IMR-90 (cell line): ENCODE results near the gene MSMP. TPM values are rescaled to one million over a fixed set of nuclear protein-coding genes. Genes with fewer than 3 reads are reported as not detected.

ENCODE experiments used
- ATAC-seq: fragments of 200-7000 bp; cut with Tn5 transposase; 2 replicates; pipeline ENCODE4 v1.9.1; 2020; ENCODE audit warnings: low read depth, mild to moderate bottlenecking, moderate library complexity
- BruUV-seq: library from RNA; stranded (reverse); fragments of 400-500 nt; replicated peaks from 2 replicates; lab custom pipeline; 2021; lab: Mats Ljungman, UMichigan
- CTCF ChIA-PET: fragments of 300-600 bp; formaldehyde crosslinking; extraction: SDS; loops from one replicate; lab custom pipeline; 2021; ENCODE audit warnings: antibody characterized with exemption; lab: Yijun Ruan, JAX
- POLR2A ChIA-PET: fragments of 300-600 bp; sonication (Branson Sonifier 250); formaldehyde crosslinking; loops from one replicate; lab custom pipeline; 2022; ENCODE audit warnings: antibody characterized with exemption; ENCODE audit not compliant: unreplicated experiment; lab: Charles Lee
- DNase-seq: peaks from one replicate; pipeline ENCODE4 v3.0.0; 2013
- H2AFZ ChIP-seq: replicated peaks from 2 replicates; pipeline ENCODE3; 2013; ENCODE audit warnings: low read length, mild to moderate bottlenecking; ENCODE audit not compliant: poor library complexity
- H2AK5ac ChIP-seq: 2 replicates; pipeline ENCODE4 v1.6.1; 2013; ENCODE audit warnings: low read depth, low read length, inconsistent platforms
- H2AK9ac ChIP-seq: replicated peaks from 2 replicates; pipeline ENCODE3; 2013; ENCODE audit warnings: mild to moderate bottlenecking, low read depth, low read length, moderate library complexity; ENCODE audit not compliant: poor library complexity
- H2BK120ac ChIP-seq: 2 replicates; pipeline ENCODE4 v1.6.1; 2013; ENCODE audit warnings: low read depth, low read length, inconsistent platforms
- H2BK15ac ChIP-seq: 3 replicates; pipeline ENCODE4 v1.6.1; 2013; ENCODE audit warnings: low read depth, low read length, inconsistent platforms
- H2BK20ac ChIP-seq: 2 replicates; pipeline ENCODE4 v1.6.1; 2013; ENCODE audit warnings: low read depth, mild to moderate bottlenecking, inconsistent platforms, low read length, moderate library complexity
- H2BK5ac ChIP-seq: 2 replicates; pipeline ENCODE4 v1.6.1; 2013; ENCODE audit warnings: mild to moderate bottlenecking, low read depth, low read length, inconsistent platforms; ENCODE audit not compliant: poor library complexity, severe bottlenecking
- H3K14ac ChIP-seq: replicated peaks from 2 replicates; pipeline ENCODE4 v1.6.1; 2013; ENCODE audit warnings: low read depth, low read length, inconsistent platforms
- H3K18ac ChIP-seq: 2 replicates; pipeline ENCODE4 v1.6.1; 2013; ENCODE audit warnings: low read depth, low read length, control low read depth
- H3K23ac ChIP-seq: 2 replicates; pipeline ENCODE4 v1.6.1; 2013; ENCODE audit warnings: low read depth, low read length, inconsistent platforms
- H3K27ac ChIP-seq: 2 replicates; pipeline ENCODE4 v1.5.1; 2013; ENCODE audit warnings: mild to moderate bottlenecking, control low read depth, low read length; ENCODE audit not compliant: insufficient read depth
- H3K27me3 ChIP-seq: 2 replicates; pipeline ENCODE4 v1.6.1; 2013; ENCODE audit warnings: low read length; ENCODE audit not compliant: control insufficient read depth, insufficient read depth
- H3K36me3 ChIP-seq: 2 replicates; pipeline ENCODE4 v1.6.1; 2013; ENCODE audit warnings: low read length, mixed read lengths; ENCODE audit not compliant: control insufficient read depth, insufficient read depth
- H3K4ac ChIP-seq: 2 replicates; pipeline ENCODE4 v1.6.1; 2013; ENCODE audit warnings: low read depth, low read length, inconsistent platforms
- H3K4me1 ChIP-seq: 2 replicates; pipeline ENCODE4 v1.6.1; 2013; ENCODE audit warnings: low read length, mixed read lengths; ENCODE audit not compliant: control insufficient read depth, insufficient read depth
- H3K4me2 ChIP-seq: 2 replicates; pipeline ENCODE4 v1.6.1; 2013; ENCODE audit warnings: low read depth, mild to moderate bottlenecking, control low read depth, low read length, moderate library complexity
- H3K4me3 ChIP-seq: 2 replicates; pipeline ENCODE4 v1.5.1; 2013; ENCODE audit warnings: low read depth, mild to moderate bottlenecking, control low read depth, low read length, moderate library complexity; ENCODE audit not compliant: insufficient read depth
- H3K56ac ChIP-seq: 2 replicates; pipeline ENCODE4 v1.6.1; 2013; ENCODE audit warnings: low read length, inconsistent platforms; ENCODE audit not compliant: insufficient read depth; ENCODE audit errors: extremely low read depth
- H3K79me1 ChIP-seq, 2 experiments: 2 replicates each; pipeline ENCODE4 v1.6.1; 2013; ENCODE audit warnings: low read length in 2 of 2, inconsistent platforms in 1 of 2, low read depth in 1 of 2
- H3K9ac ChIP-seq: 2 replicates; pipeline ENCODE4 v1.6.1; 2013; ENCODE audit warnings: low read depth, low read length, control low read depth
- H3K9me1 ChIP-seq: 2 replicates; pipeline ENCODE4 v1.6.1; 2013; ENCODE audit warnings: low read length, inconsistent platforms; ENCODE audit not compliant: insufficient read depth
- H3K9me3 ChIP-seq: 2 replicates; pipeline ENCODE4 v1.6.1; 2013; ENCODE audit warnings: low read length; ENCODE audit not compliant: control insufficient read depth, insufficient read depth
- H4K20me1 ChIP-seq: 2 replicates; pipeline ENCODE4 v1.6.1; 2013; ENCODE audit warnings: low read length, inconsistent platforms; ENCODE audit not compliant: insufficient read depth
- H4K5ac ChIP-seq: 2 replicates; pipeline ENCODE4 v1.6.1; 2013; ENCODE audit warnings: mild to moderate bottlenecking, low read depth, low read length, control low read depth
- H4K8ac ChIP-seq, 2 experiments: 2 replicates each; pipeline ENCODE4 v1.6.1; 2013; ENCODE audit warnings: low read depth in 2 of 2, low read length in 2 of 2, control low read depth in 1 of 2, inconsistent platforms in 1 of 2
- H4K91ac ChIP-seq: 2 replicates; pipeline ENCODE4 v1.6.1; 2013; ENCODE audit warnings: low read depth, low read length, inconsistent platforms; ENCODE audit not compliant: insufficient read depth
- CEBPB ChIP-seq: IDR thresholded peaks from 2 replicates; pipeline ENCODE4 v1.6.1; 2012; ENCODE audit warnings: low read depth, low read length, improper control_type of control experiment
- CHD1 ChIP-seq: IDR thresholded peaks from 2 replicates; pipeline ENCODE4 v1.6.1; 2012; ENCODE audit warnings: low read depth, low read length, improper control_type of control experiment
- WGBS, 2 experiments: methylation state at CpG; one replicate each; pipeline versions ENCODE4 v1.1.5 to v1.1.7; 2013; ENCODE audit warnings: missing lambda C conversion rate in 2 of 2; ENCODE audit not compliant: insufficient read length in 1 of 2; ENCODE audit errors: extremely low coverage in 2 of 2; 5-methylcytosine and 5-hydroxymethylcytosine counted together
- dilution Hi-C: fragments of 300-500 bp; cut with HindIII; formaldehyde crosslinking; loops from one replicate; pipeline ENCODE4 v1.14.3; 2018; ENCODE audit warnings: low sequenced_read_pairs; ENCODE audit not compliant: unreplicated experiment
- in situ Hi-C: fragments of 300-500 bp; cut with MboI; formaldehyde crosslinking; loops from 3 replicates; pipeline ENCODE4 v1.14.3; 2019; ENCODE audit warnings: low sequenced_read_pairs, inconsistent platforms, mixed read lengths
- intact Hi-C: fragments of 100-400 bp; cut with micrococcal nuclease; formaldehyde crosslinking; loops from 2 replicates; pipeline ENCODE4 v1.10.0; 2022
- polyA plus RNA-seq, 3 experiments: library from polyadenylated mRNA; depleted of rRNA; stranded (reverse); fragments of >200 nt; gene quantifications; 2 replicates each; pipeline ENCODE4 v1.2.3, GENCODE V29; 2012; ENCODE audit warnings: low replicate concordance in 1 of 3
- total RNA-seq: library from RNA; depleted of rRNA; stranded (reverse); fragments of >200 nt; gene quantifications from 2 replicates; pipeline ENCODE4 v1.2.3, GENCODE V29; 2012

MSMP gene
- total and polyA plus RNA-seq, 2 of the 4 experiments (the other 2 are of a cell fraction), result not detected

GRCh38 chr9:35771943-35772342 is 17.9 kb upstream of the MSMP start:
- POLR2A ChIA-PET, result no interaction called here

More at GRCh38 chr9:35771943-35772342, 17.9 kb upstream of the MSMP start:
- Histone ChIP-seq H3K23ac (no peak overlapping the region), H2AFZ (no peak overlapping the region), H3K27me3 (peaks cover 28% of the 10 kb centered on the region), H3K14ac (no peak overlapping the region), H3K4me3 (no peak overlapping the region), H3K18ac (no peak overlapping the region), H2BK20ac (no peak overlapping the region), H4K91ac (no peak overlapping the region), H2AK9ac (no peak overlapping the region), H3K9me1 (no peaks in the 10 kb centered on the region), H2BK120ac (no peak overlapping the region), H2AK5ac (no peak overlapping the region), H2BK5ac (no peak overlapping the region), H3K56ac (no peak overlapping the region), H2BK15ac (no peak overlapping the region), H3K4me1 (peaks cover 1% of the 10 kb centered on the region; the same call in 1 of the 2 replicates), H4K20me1 (no peaks in the 10 kb centered on the region), H3K9ac (no peak overlapping the region), H4K8ac (no peak overlapping the region), H3K79me1 (no peaks in the 10 kb centered on the region), H3K27ac (no peak overlapping the region), H3K9me3 (no peaks in the 10 kb centered on the region), H3K4me2 (no peak overlapping the region), H3K36me3 (no peaks in the 10 kb centered on the region), H3K4ac (no peak overlapping the region), H4K5ac (no peak overlapping the region)
- intact Hi-C loops (no loop called here), dilution Hi-C loops (no loop called here), in situ Hi-C loops (no loop called here)
- no CpG with 5 or more reads among the region's 3 CpGs for WGBS, 2 experiments
- TF ChIP-seq CEBPB (peak; percentile 70), CHD1 (no peak)
- CTCF ChIA-PET, result no interaction called here
- no peak for DNase-seq
- ATAC-seq, result no peak
- no TSS peak for BruUV-seq
